ENCODE results near the gene CELSR3.

CELSR3 gene

DNA sequence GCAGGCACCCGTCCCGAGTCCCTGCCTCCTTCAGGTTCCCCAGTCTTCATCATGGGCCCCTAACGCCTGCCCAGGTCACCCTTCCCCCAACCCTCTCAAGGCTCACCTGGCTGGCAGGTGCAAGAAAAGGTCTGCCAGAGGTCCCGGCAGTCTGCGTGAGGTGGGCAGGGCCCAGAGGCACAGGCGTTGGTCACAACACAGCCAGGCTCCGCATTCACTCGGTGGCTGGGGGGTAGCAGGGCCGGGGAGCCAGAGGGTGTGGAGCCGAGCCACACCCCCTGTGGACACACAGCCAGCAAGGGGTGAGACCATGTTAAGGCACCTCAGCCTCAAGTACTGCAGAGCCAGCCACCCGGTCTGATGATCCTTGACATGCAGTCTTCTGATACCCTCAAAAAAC is 10.9 kb downstream of the CELSR3 start:
- DNase-seq (ENCODE audit: low read depth in 1 of 2, low spot score in 1 of 2) = no peak
- no peak overlapping the region for H3K4me3 ChIP-seq (replicated peaks; ENCODE audit: insufficient read depth, low read length)
- TF ChIP-seq GABPA (IDR thresholded peaks at IDR 0.05; ENCODE audit: low read depth) (no peak), POLR2AphosphoS5 (IDR thresholded peaks at IDR 0.05; ENCODE audit: low read depth) (no peak), CTCF (IDR thresholded peaks at IDR 0.05; ENCODE audit: insufficient read depth, low read length) (no peak), SPI1 (IDR thresholded peaks at IDR 0.05; ENCODE audit: borderline replicate concordance, low read depth) (no peak)
- TF ChIP-seq, protein P1, sequence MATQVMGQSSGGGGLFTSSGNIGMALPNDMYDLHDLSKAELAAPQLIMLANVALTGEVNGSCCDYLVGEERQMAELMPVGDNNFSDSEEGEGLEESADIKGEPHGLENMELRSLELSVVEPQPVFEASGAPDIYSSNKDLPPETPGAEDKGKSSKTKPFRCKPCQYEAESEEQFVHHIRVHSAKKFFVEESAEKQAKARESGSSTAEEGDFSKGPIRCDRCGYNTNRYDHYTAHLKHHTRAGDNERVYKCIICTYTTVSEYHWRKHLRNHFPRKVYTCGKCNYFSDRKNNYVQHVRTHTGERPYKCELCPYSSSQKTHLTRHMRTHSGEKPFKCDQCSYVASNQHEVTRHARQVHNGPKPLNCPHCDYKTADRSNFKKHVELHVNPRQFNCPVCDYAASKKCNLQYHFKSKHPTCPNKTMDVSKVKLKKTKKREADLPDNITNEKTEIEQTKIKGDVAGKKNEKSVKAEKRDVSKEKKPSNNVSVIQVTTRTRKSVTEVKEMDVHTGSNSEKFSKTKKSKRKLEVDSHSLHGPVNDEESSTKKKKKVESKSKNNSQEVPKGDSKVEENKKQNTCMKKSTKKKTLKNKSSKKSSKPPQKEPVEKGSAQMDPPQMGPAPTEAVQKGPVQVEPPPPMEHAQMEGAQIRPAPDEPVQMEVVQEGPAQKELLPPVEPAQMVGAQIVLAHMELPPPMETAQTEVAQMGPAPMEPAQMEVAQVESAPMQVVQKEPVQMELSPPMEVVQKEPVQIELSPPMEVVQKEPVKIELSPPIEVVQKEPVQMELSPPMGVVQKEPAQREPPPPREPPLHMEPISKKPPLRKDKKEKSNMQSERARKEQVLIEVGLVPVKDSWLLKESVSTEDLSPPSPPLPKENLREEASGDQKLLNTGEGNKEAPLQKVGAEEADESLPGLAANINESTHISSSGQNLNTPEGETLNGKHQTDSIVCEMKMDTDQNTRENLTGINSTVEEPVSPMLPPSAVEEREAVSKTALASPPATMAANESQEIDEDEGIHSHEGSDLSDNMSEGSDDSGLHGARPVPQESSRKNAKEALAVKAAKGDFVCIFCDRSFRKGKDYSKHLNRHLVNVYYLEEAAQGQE (IDR thresholded peaks at IDR 0.05; ENCODE audit: insufficient replicate concordance, low read depth) = no peak
- no peaks in the 10 kb centered on the region for H3K27me3 ChIP-seq (ENCODE audit: insufficient read depth, poor library complexity, severe bottlenecking)
- H3K27ac ChIP-seq (replicated peaks) = no peak overlapping the region

GRCh38 chr3:48650723-48651122 is 12.0 kb downstream of the CELSR3 start:
- no peak for DNase-seq (ENCODE audit: low read depth in 1 of 2, low spot score in 1 of 2)
- H3K27me3 ChIP-seq (ENCODE audit: insufficient read depth, poor library complexity, severe bottlenecking) = no peaks in the 10 kb centered on the region
- TF ChIP-seq SPI1 (IDR thresholded peaks at IDR 0.05; ENCODE audit: borderline replicate concordance, low read depth) = no peak
- TF ChIP-seq, protein P1 (IDR thresholded peaks at IDR 0.05; ENCODE audit: insufficient replicate concordance, low read depth) = no peak
- TF ChIP-seq GABPA (IDR thresholded peaks at IDR 0.05; ENCODE audit: low read depth) = no peak
- no peak for TF ChIP-seq CTCF (IDR thresholded peaks at IDR 0.05; ENCODE audit: insufficient read depth, low read length)
- no peak for TF ChIP-seq POLR2AphosphoS5 (IDR thresholded peaks at IDR 0.05; ENCODE audit: low read depth)
- no peak overlapping the region for H3K4me3 ChIP-seq (replicated peaks; ENCODE audit: insufficient read depth, low read length)
- no peak overlapping the region for H3K27ac ChIP-seq (replicated peaks)

GRCh38 chr3:48648188-48648850 is 14.4 kb downstream of the CELSR3 start:
- Histone ChIP-seq H3K27me3 (ENCODE audit: insufficient read depth, poor library complexity, severe bottlenecking) (no peaks in the 10 kb centered on the region), H3K27ac (replicated peaks) (no peak overlapping the region), H3K4me3 (replicated peaks; ENCODE audit: insufficient read depth, low read length) (no peak overlapping the region)
- TF ChIP-seq POLR2AphosphoS5 (IDR thresholded peaks at IDR 0.05; ENCODE audit: low read depth) (no peak), GABPA (IDR thresholded peaks at IDR 0.05; ENCODE audit: low read depth) (no peak), CTCF (IDR thresholded peaks at IDR 0.05; ENCODE audit: insufficient read depth, low read length) (no peak)
- TF ChIP-seq, protein P1 (IDR thresholded peaks at IDR 0.05; ENCODE audit: insufficient replicate concordance, low read depth) = no peak
- DNase-seq (ENCODE audit: low read depth in 1 of 2, low spot score in 1 of 2) = no peak

All from HL-60 (cell line).